ENCODE results near the gene GRID2.
"Not testable (repeated sequence)": the region's sequence is repeated elsewhere in the genome, so short reads cannot be mapped to it uniquely, and the experiment has no call there.

DNA sequence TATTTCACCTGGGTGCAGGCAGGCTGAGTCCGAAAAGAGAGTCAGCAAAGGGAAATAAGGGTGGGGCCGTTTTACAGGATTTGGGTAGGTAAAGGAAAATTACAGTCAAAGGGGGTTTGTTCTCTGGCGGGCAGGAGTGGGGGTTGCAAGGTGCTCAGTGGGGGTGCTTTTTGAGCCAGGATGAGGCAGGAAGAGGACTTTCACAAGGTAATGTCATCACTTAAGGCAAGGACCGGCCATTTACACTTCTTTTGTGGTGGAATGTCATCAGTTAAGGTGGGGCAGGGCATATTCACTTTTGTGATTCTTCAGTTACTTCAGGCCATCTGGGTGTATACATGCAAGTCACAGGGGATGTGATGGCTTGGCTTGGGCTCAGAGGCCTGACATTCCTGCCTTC, 32.2 kb upstream of the GRID2 start:
- TF ChIP-seq CTCF (IDR thresholded peaks at IDR 0.05; ENCODE audit: low read length); EZH2phosphoT487 (IDR thresholded peaks at IDR 0.05; ENCODE audit: low read length); EZH2 (optimal IDR thresholded peaks at IDR 0.05; ENCODE audit: low read depth, low read length): not testable (repeated sequence)

All from MM.1S (cell line).